Urothelium cell line (cell line): ENCODE measurements around the gene LEF1.

Experiments used
- DNase-seq: peaks from one replicate; pipeline ENCODE4 v3.0.0; 2011; ENCODE audit warnings: low spot score, mixed read lengths
- FAIRE-seq: peaks from 2 replicates; lab custom pipeline; 2011; peaks lifted over from hg19 to GRCh38; lab: Jason Lieb, UNC

The LEF1 gene

DNA sequence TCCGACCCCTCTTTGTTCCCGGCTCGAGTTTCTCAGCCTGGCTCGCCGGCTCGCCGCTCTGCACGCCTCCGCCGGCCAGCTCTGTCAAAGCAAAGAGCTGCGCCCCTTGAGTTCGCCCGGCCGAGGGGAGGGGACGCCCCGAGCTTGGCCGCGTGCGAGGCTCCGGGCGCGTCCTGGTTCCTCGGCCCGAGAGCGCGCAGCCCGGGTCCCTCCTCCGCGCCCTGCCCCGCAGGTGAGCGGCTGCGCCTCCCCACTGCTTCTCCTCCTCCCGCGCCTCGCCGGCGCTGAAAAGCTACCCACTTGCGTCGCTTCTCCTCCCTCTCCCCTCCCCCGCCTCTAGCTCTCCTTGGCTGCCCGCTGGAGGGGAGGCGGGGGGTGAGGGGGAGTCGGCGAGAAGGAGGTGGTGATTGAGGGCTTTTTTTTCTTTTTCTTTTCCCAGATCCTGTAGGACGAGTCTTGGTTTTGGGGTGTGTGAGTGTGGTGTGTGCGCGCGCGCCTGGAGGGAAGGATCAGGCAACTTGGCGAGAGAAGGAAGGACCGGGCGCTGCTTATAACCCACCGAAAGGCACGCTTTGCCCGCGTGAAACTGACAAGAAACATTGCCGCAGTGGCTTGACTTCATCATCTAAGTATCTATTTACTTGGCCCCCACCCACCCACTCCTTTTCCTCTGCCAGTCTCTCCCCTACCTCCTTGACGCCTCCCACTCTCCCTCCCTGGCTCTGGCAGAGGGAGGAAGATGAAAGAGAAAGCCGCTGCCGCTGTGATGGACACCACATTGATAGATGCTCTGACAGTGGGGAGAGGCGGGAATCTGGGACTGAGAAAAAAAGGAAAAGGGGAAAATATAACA lies at the start of gene LEF1:
Gene LEF1 (minus strand): TSS at position 262 of the 853 bp plus-strand sequence. CDS start 1,165 bp downstream, outside the sequence.
- DNase-seq (peak; percentile 71), FAIRE-seq (no peak)

DNA sequence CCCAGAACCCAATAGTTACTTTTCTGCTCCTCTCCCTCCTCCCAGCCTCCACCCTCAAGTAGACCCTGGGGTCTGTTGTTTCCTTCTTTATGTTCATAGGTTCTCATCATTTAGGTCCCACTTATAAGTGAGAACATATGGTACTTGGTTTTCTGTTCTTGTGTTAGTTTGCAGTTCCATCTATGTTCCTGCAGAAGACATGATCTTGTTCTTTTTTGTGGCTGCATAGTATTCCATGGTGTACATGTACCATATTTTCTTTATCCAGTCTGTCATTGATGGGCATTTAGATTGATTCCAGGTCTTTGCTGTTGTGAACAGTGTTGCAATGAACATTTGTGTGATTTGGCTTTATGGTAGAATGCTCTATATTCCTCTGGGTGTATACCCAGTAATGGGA lies 47.8 kb upstream of the LEF1 start:
- FAIRE-seq (no peak), DNase-seq (no peak)

DNA sequence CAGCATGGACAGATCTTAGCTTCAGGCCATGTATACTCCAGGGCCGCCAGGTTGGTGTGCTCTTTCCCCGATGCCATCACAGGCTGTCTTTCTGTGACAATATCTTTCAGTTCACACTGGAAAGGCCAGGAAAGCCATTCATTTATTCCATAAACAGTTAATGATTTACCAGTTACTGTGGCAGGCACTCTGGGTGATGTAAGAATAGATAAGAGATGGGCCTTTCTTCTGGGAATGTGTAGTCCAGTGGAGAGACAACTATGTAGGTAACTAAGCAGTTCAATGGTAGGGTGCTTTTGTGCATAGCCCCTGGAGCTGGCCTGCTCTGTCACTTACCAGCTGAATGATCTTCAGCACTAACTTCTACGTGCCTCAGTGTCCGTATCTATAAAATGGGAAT lies 46.3 kb upstream of the LEF1 start:
- DNase-seq: no peak
- no peak for FAIRE-seq

DNA sequence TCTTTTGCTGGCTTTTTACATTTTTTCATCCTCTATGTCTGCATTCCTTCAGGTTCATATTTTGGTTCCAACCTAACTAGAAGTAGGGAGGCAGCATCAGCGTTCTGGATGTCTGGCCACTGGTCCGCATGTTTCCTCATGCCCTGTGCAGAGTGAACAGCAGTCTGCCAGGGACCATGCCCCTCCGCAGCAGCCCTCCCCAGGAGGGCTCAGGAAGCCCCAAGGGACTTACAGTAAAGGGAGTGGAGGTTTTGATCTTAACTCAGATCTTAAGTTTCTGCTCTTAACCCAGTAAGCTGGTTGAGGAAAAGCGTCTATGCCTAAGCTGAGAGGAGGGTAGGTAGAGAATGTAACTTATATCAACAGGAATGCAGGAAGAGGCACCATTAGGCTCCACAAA lies 45.0 kb upstream of the LEF1 start:
- DNase-seq (no peak), FAIRE-seq (no peak)

DNA sequence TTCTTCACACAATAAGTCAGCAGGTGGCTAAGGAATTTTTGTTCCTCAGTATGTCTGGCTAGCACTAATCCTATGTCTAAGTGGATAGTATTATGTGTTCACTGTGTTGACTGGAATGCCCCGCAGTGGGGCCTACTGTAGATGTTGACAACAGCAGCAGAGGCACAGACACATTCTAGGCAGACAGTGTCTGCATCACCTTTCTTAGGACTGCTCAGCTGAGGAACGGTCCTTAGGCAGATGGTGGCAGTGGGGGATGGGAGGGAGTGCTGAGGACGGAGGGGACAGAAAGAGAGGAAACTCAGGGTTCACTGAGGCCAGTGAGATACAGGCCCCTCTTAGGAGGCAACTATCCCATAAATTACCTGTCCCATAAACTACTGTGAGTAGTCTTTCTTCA lies 44.6 kb upstream of the LEF1 start:
- FAIRE-seq (no peak), DNase-seq (no peak)

DNA sequence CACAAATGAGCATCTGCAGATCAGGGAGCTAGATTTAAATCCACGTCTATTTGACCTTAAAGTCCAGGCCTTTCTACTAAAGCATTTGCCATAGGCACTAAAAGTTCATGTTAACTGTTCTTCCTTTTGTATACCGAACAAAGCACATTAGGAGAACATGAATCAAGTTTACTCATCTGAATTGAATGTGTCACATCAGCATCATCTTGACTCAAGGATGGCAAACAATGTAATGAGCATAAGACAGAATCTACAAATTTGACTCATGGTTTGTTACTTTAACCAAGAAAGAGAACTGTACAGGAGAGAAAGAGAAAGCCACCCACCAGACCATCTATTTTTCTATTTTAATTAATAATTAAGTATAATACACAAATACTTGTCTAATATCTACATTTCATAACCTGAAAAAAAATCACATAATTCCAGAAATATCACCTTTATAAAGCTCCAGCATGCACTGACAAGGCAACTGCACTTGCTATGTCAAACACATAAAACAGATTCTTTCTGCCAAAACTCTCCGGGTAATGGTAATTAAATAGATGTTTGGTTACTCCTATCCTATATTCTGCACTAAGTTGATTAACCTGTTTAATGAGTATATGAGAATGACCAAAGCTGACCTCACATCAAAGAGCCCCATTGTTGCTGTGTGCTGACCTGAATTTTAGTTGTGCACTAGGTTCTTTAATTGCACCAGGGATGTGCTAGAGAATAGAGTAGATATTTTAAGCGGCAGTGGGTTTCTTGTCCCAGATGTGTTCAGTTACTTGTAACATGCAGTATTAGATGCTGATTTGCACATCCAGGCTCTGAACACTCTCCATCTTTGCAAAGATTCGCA lies 42.5 kb upstream of the LEF1 start:
- FAIRE-seq (no peak), DNase-seq (no peak)

DNA sequence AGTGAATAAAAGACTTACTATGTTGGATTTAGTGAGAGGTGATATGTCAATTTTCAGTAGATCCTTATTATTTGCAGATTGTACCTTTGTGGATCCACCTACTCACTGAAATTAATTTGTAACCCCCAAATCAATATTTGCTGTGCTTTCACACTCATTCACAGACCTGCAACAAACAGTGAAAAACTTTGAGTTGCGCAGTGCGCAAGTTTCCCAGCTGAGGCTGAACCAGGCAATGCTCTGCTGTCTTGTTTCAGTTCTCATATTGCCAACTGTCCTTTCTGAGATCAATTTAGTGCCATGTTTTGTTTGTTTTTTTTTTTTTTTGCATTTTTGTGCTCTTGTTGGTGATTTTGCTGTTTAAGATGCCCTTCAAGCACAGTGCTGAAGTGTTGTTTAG lies 40.8 kb upstream of the LEF1 start:
- DNase-seq (no peak), FAIRE-seq (no peak)

DNA sequence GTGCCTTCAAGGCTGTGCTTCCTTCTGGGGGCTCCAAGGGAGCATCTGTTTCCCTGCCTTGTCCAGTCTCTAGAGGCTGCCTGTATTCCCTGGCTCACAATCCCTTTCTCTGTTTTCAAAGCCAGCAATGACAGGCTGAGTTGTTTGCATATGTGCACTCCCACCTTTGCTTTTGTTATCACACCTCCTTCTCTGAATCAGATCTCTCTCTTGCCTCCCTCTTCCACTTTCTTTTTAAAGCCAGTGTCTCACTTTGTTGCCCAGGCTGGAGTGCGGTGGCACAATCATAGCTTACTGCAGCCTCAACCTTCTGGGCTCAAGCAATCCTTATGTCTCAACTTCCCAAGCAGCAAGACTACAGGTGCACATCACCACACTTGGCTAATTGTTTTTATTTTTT lies 37.1 kb upstream of the LEF1 start:
- FAIRE-seq: no peak

DNA sequence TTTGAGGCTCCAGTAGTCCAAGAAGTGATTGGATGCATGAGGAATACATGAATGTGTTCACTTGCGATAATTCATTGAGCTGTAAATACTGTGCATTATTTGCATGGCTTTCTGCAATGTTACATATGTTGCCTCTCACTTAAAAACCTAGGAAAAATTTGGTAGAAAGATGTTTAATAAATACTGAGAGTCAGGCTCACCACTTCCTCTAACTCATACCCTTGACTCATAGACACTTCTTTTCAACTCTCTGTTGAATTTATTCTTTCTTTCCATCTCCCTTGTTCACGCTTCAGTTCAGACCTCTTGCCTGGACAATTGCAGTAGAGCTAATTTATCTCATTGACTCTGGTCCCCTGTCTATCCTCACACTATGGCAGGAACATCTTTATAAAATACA lies 35.8 kb upstream of the LEF1 start:
- FAIRE-seq (no peak), DNase-seq (no peak)

More for the DNA sequence above, 37.1 kb upstream of the LEF1 start:
- DNase-seq: no peak

DNA sequence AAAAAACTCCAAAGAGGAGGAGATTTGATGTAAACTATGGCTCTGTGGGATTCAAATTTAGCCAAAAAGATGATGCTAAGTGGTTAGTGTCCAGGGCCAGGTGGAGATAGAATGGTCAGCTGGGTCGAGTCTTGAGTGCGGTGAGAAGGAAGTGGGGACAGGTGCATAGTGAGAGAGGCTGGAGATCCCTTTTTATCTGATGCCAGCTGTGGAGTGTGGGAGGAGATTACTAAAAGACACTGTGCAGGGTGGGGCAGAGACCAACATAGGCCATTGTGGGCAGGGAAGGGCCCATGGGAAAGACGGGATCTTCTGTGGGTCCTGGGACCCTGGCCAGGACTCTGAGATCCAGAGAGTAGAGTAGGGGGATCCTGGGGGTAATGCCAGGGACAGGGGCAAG lies 34.6 kb upstream of the LEF1 start:
- FAIRE-seq: no peak

DNA sequence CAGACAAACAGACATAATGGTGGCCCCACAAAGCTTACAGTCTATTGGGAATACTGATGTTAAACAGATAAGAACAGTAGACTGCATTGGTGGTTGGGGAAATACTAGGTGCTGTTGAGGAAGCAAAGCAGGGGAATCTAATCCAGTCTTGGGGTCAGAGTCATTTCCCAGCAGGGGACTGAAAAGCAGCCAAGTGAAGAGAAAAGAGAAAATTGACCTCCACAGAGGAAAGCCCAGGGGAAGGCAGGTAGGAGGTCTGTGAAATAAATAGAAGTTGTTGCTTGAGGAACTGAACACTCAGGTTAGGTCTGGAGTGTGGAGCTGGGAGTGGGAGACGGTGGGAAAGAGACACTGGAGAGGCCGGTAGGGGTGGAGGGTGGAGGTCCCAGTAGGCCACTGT lies 33.0 kb upstream of the LEF1 start:
- FAIRE-seq: no peak
- no peak for DNase-seq

More for the DNA sequence above, 34.6 kb upstream of the LEF1 start:
- no peak for DNase-seq

DNA sequence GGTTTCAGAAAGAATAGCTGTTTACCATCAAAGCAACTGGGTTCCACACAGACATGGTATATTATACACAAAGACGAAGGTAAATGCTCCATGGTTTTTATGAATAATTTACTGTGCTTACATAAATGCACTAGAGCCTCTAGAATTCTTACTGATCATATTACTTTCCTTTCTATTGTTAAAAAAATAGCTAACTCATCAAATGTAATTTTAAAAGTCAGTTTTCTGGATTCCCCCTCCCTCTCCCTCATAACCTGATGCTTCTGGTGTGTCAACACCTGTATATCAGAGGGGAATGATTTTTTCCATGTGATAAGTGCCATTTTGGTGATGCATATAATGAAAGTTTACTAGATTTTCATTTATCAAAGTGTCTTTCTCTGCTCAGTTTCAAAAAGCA lies 31.1 kb upstream of the LEF1 start:
- no peak for FAIRE-seq

DNA sequence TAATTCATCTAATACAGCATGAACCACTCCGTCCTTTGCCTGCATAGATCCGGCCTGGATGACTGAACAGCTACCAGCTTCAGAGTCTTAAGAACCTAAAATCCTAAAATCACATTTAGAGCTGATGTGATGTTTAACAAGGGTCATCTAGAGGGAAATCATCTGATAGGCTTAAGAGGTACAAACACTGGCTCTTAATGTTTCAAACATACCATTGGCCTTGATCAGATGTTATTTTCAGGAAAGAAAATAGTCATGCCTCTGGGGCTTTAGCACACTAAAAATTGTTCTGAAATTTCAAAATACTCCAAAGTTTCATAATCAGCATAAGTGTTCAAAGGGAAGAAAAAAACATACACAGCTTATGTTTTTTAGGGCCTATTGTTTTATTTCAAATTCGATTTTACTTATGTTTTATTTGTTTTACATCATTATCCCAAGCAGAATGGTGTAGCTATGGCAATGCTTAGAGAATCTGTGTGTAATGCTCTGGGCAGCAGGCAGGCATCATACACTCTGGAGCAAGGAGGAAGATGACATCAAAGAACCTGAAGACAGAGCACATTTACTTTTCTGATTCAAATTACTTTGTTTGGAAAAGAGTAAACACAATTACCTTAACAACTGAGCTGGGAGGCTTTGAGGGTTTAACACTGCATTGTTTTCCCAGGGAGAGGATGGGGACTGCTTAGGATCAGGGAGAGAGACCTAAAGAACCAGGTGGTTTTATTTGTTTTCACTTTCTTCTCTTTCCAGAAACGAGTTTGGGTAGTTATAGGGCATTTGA lies 25.3 kb upstream of the LEF1 start:
- no peak for DNase-seq
- FAIRE-seq: no peak

More for the DNA sequence above, 31.1 kb upstream of the LEF1 start:
- no peak for DNase-seq

DNA sequence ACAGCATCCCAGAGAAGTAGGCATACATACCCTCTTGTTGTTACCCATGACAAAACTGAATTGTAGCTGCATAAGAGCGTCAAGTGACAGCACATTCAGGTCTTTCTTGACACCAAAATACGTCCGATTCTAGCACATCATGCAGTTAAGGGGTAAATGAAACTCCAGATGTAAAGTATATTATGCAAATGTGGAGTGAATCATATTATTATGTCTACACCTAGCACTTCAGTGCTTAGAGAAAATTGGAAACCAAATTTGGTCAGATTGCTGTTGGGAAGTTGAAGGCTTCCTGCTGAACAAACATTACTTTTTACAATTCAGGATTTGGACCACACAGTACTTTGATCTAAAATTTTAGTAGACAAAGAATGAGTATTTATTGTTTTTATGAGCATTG lies 24.2 kb upstream of the LEF1 start:
- DNase-seq (no peak), FAIRE-seq (no peak)

DNA sequence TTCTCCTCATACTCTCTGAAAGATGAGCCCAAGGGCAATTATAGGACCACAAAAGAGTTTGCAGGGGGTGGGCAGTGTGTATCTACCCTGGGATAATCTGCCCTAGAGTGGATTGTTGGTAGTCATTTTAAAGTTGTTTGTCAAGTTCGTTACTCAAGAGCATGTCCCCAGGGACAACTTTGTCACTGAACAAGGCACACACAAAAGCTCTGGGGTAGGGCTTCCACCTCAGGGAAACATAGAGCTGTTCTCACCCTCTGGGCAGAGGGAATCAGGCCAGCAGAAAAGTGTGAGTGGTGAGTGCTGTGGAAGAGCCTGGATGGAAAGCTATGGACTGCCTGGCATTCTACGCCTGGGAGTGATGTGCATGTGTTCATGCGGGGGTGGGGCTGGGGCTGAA lies 23.3 kb upstream of the LEF1 start:
- DNase-seq: no peak

DNA sequence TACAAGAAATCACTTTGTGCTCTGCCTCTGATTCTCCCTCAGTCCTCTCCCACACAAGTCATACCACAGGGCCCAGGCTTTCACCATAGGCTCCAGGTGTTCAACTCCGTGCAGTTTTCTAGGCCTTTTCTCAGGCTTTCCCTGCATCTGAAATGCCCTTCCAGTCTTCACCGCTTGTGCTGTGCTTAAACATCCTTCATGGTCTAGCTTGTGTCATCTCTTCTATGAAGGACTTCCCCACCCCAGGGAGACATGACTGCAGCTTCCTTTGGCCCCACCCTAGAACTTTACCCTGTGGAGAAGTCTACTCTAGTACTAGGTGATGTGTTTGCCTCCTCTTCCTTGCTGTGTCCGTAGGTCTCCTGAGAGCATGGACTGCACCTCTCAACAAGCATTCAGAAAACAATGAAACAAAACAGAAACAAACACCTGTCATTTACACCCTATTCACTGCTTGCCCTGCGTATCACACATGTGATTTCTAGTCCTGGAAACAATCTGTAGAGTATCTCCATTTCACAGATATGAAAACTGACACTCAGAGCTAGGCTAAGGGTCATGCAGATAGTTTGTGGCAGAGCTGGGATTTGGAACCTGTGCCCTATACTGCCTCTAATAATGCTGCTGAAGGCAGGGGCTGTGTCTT lies 22.7 kb upstream of the LEF1 start:
- FAIRE-seq: no peak
- DNase-seq: no peak

More for the DNA sequence above, 23.3 kb upstream of the LEF1 start:
- FAIRE-seq: no peak

DNA sequence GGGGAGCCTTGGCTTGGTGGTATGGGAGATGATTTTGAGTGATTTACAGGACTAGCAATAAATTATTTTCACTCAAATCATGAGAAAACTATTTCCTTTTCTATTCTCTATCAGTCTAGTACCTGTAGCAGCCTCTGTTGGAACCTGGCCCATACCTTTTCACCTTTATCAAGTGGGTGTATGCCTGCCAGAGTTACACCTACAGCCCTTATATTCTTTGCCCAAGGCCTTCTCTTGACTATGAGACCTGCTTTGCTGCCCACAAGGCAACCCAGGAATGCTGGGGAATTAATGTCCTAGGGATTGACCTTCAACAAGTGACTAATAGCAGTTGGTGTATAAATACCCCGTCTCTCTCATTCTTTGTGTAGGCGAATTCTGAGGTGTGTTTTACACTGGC lies 20.0 kb upstream of the LEF1 start:
- no peak for DNase-seq
- no peak for FAIRE-seq

DNA sequence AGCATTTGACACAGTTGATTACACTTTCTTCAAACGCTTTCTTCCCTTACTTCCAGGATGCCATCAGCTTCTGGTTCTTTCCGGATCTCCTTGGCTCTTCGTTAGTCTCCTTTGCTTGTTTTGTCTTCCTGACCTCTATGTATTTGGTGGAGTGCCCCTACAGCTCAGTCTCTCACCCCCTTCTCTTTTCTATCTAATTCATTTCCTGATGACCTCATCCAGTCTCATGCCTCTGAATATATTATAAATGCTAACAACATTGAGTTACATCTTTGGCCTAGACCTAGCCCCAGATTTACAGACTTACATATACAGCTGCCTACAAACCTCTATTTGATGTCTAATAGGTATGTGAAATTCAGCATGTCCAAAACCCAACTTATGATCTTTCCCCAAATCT lies 16.5 kb upstream of the LEF1 start:
- DNase-seq: no peak
- no peak for FAIRE-seq

DNA sequence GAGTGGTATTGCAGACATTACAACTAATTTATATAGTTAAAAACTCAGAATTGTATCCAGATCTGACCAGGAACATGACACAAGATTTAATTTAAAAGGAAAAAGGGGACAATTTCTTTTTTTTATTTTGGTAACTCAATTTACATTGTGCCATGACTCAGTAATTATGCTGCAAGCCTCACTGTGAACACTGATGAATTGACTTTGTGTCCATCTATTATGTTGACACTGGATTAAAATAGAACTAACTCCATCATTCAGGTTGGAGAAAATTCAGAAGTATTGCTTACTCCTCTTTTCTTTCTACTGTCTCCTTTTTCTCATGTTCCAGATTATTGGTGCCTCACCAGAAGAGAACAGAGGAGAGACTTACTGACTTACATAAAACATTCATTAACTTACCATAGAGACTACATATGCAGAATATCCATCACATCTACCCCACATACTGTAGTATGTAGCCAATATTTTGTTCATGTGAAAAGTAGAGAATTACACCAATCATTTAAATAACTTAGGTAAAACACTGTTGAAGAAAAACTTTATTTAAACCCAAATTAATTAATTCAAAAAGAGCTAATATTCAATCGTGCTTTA lies 15.8 kb upstream of the LEF1 start:
- FAIRE-seq (no peak), DNase-seq (no peak)

DNA sequence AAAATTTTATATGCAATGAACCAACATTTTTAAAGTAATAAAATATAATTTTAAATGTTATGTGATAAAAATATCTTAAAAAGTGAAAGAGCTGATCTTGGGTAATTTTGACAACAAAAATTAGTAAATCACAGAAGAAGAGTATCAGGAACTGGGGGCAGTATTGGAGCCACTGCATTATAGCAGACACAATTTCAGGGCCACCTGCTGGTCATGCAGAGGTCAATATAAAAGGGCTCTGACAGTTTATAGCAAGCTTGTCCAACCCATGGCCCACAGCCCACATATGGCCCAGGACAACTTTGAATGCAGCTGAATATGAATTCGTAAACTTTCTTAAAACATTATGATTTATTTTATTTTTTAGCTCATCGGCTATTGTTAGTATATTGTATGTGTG lies 13.0 kb upstream of the LEF1 start:
- FAIRE-seq (no peak), DNase-seq (no peak)
